Measurements from ENCODE around the gene PSMC3.

PSMC3 gene

DNA sequence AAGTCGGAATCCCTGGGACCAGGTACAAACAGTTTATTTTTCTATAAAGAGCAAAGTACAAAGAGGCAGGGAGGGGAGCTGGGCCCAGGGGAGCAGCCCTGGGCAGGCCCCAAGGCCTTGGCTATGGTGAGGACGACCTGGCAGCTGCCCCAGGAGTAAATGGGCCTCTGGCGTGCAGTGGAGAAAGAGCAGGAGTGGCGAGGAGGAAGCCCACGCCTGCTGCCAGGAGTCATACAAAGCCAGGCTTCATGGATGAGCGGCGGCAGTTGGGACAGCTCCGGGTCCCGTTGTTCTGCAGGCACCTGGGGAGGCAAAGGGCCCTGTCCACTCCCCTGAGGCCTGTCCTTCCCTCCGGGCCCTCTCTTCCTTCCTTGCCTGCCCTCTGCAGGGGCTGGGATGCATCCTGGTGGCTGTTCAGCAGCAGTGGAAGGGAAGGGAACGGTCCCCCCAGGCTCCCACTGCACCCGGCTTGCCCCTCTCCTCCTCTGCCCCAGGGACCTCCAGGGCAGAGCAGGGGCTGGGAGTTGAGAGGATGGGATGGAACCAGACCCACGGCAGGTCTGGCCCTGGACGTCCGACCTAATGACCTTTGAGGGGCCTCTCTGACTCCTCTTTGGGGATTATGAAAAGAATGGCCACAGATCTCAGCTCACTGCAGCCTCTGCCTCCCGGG lies 11.6 kb upstream of the PSMC3 start:
- TF ChIP-seq, protein P1, sequence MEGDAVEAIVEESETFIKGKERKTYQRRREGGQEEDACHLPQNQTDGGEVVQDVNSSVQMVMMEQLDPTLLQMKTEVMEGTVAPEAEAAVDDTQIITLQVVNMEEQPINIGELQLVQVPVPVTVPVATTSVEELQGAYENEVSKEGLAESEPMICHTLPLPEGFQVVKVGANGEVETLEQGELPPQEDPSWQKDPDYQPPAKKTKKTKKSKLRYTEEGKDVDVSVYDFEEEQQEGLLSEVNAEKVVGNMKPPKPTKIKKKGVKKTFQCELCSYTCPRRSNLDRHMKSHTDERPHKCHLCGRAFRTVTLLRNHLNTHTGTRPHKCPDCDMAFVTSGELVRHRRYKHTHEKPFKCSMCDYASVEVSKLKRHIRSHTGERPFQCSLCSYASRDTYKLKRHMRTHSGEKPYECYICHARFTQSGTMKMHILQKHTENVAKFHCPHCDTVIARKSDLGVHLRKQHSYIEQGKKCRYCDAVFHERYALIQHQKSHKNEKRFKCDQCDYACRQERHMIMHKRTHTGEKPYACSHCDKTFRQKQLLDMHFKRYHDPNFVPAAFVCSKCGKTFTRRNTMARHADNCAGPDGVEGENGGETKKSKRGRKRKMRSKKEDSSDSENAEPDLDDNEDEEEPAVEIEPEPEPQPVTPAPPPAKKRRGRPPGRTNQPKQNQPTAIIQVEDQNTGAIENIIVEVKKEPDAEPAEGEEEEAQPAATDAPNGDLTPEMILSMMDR (IDR thresholded peaks at IDR 0.05; ENCODE audit: low read depth, low read length, poor library complexity, severe bottlenecking), result no peak
- no peak for TF ChIP-seq EZH2phosphoT487 (IDR thresholded peaks at IDR 0.05; ENCODE audit: borderline replicate concordance, low read length)
- Histone ChIP-seq H3K36me3 (ENCODE audit: control insufficient read depth, low read length) (no peaks in the 10 kb centered on the region), H3K9me3 (ENCODE audit: control insufficient read depth, insufficient read depth, low read length) (no peaks in the 10 kb centered on the region), H3K27me3 (ENCODE audit: control insufficient read depth, low read length) (no peaks in the 10 kb centered on the region), H3K27ac (ENCODE audit: low read depth, low read length) (no peak overlapping the region), H3K4me1 (ENCODE audit: control insufficient read depth, low read length) (no peaks in the 10 kb centered on the region), H3K4me3 (ENCODE audit: low read length) (no peak overlapping the region), H3K9me2 (replicated peaks; ENCODE audit: control insufficient read depth, low read length) (no peaks in the 10 kb centered on the region), H3F3A (ENCODE audit: control insufficient read depth, insufficient read depth) (no peaks in the 10 kb centered on the region), H3K79me2 (ENCODE audit: control insufficient read depth, low read length) (no peaks in the 10 kb centered on the region), H4K20me1 (ENCODE audit: control insufficient read depth, insufficient read depth, low read depth, low read length) (no peaks in the 10 kb centered on the region), H3K4me2 (ENCODE audit: low read length) (no peak overlapping the region)

DNA sequence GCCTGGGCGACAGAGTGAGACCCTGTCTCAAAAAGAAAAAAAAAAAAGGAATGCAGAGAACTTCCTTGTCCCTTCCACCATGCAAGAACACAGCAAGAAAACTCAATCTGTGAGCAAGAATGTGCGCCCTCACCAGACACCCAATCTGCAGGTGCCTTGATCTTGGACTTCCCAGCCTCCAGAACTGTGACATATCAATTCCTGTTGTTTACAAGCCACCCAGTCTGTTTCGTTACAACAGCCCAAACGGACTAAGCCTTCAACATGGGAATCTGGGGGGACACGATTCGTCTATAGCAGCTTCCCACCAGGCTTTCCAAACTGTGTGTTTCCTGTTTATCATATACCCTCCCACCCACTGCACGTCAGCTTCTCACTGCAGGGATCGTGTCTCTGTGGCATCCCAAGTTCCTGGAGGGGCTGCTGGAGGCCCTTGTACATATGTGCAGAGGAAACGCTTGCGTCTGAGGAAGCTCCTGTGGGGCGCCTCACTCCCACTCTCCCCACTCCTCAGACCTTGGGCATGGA lies 11.0 kb upstream of the PSMC3 start:
- Histone ChIP-seq H3K27ac (ENCODE audit: low read depth, low read length) (no peak overlapping the region), H3K9me3 (ENCODE audit: control insufficient read depth, insufficient read depth, low read length) (no peaks in the 10 kb centered on the region)
- TF ChIP-seq EZH2phosphoT487 (IDR thresholded peaks at IDR 0.05; ENCODE audit: borderline replicate concordance, low read length), result no peak
- TF ChIP-seq, protein P1 (IDR thresholded peaks at IDR 0.05; ENCODE audit: low read depth, low read length, poor library complexity, severe bottlenecking), result no peak

DNA sequence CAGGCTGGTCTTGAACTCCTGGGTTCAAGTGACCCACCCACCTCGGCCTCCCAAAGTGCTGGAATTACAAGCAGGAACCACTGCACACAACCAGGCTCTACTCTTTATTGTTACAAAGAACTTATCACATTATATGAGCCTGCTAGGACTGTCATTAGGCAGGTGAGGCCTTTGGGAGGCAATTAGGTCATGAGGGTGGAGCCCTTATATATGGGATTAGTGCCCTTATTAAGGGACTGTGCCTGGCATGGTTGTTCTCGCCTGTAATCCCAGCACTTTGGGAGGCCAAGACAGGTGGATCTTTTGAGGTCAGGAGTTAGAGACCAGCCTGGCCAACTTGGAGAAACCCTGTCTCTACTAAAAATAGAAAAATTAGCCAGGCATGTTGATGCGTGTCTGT lies 10.5 kb upstream of the PSMC3 start:
- Histone ChIP-seq H3K4me2 (ENCODE audit: low read length) (no peak overlapping the region), H3K9me3 (ENCODE audit: control insufficient read depth, insufficient read depth, low read length) (no peaks in the 10 kb centered on the region), H3K4me3 (ENCODE audit: low read length) (no peak overlapping the region), H3K27ac (ENCODE audit: low read depth, low read length) (no peak overlapping the region), H4K20me1 (ENCODE audit: control insufficient read depth, insufficient read depth, low read depth, low read length) (no peaks in the 10 kb centered on the region), H3F3A (ENCODE audit: control insufficient read depth, insufficient read depth) (no peaks in the 10 kb centered on the region), H3K27me3 (ENCODE audit: control insufficient read depth, low read length) (no peaks in the 10 kb centered on the region), H3K79me2 (ENCODE audit: control insufficient read depth, low read length) (no peaks in the 10 kb centered on the region), H3K4me1 (ENCODE audit: control insufficient read depth, low read length) (no peaks in the 10 kb centered on the region), H3K9me2 (replicated peaks; ENCODE audit: control insufficient read depth, low read length) (no peaks in the 10 kb centered on the region), H3K36me3 (ENCODE audit: control insufficient read depth, low read length) (no peaks in the 10 kb centered on the region)
- TF ChIP-seq EZH2phosphoT487 (IDR thresholded peaks at IDR 0.05; ENCODE audit: borderline replicate concordance, low read length), result no peak
- TF ChIP-seq, protein P1 (IDR thresholded peaks at IDR 0.05; ENCODE audit: low read depth, low read length, poor library complexity, severe bottlenecking), result no peak

More for the DNA sequence above, 11.0 kb upstream of the PSMC3 start:
- no peaks in the 10 kb centered on the region for H3K36me3 ChIP-seq (ENCODE audit: control insufficient read depth, low read length)
- H3K27me3 ChIP-seq (ENCODE audit: control insufficient read depth, low read length), result no peaks in the 10 kb centered on the region
- no peaks in the 10 kb centered on the region for H4K20me1 ChIP-seq (ENCODE audit: control insufficient read depth, insufficient read depth, low read depth, low read length)
- H3K79me2 ChIP-seq (ENCODE audit: control insufficient read depth, low read length), result no peaks in the 10 kb centered on the region
- no peaks in the 10 kb centered on the region for H3K9me2 ChIP-seq (replicated peaks; ENCODE audit: control insufficient read depth, low read length)
- no peaks in the 10 kb centered on the region for H3K4me1 ChIP-seq (ENCODE audit: control insufficient read depth, low read length)
- H3F3A ChIP-seq (ENCODE audit: control insufficient read depth, insufficient read depth), result no peaks in the 10 kb centered on the region
- H3K4me2 ChIP-seq (ENCODE audit: low read length), result no peak overlapping the region
- H3K4me3 ChIP-seq (ENCODE audit: low read length), result no peak overlapping the region
